Rectal smooth muscle tissue (tissue), 1 donor: Measurements from ENCODE around the gene CHTOP.
"Not testable (repeated sequence)": the region's sequence is repeated elsewhere in the genome, so short reads cannot be mapped to it uniquely, and the experiment has no call there.

Experiments used
- H3K27ac ChIP-seq: one replicate; pipeline ENCODE4 v1.7.0; 2013; ENCODE audit warnings: low read depth, low read length, inconsistent platforms
- H3K27me3 ChIP-seq: one replicate; pipeline ENCODE4 v1.7.0; 2013; ENCODE audit warnings: low read length; ENCODE audit not compliant: control insufficient read depth, insufficient read depth
- H3K36me3 ChIP-seq: one replicate; pipeline ENCODE4 v1.7.0; 2013; ENCODE audit warnings: low read length; ENCODE audit not compliant: control insufficient read depth, insufficient read depth
- H3K4me1 ChIP-seq: one replicate; pipeline ENCODE4 v1.7.0; 2013; ENCODE audit warnings: low read length; ENCODE audit not compliant: control insufficient read depth, insufficient read depth
- H3K4me3 ChIP-seq: one replicate; pipeline ENCODE4 v1.7.0; 2013; ENCODE audit warnings: low read length
- H3K9ac ChIP-seq: one replicate; pipeline ENCODE4 v1.7.0; 2013; ENCODE audit warnings: low read length

CHTOP gene

GRCh38 chr1:153659175-153659534, 25.3 kb downstream of the CHTOP start:
- Histone ChIP-seq H3K4me1 (peaks cover 6% of the 10 kb centered on the region), H3K27me3 (no peaks in the 10 kb centered on the region)

DNA sequence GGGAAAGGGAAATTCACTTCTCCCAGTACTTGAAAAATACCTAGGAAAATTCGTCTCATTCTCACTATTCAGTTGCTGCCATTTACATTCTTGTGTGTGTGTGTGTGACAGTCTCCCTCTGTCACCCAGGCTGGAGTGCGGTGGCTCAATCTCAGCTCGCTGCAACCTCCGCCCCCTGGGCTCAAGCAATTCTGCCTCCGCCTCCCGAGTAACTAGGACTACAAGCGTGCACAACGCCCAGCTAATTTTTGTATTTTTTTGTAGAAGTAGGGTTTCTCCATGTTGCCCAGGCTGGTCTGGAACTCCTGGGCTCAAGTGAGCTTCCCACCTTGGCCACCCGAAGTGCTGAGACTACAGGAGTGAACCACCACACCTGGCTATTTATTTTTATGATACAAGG, 25.8 kb downstream of the CHTOP start:
- Histone ChIP-seq H3K4me3 (no peak overlapping the region), H3K4me1 (peaks cover 6% of the 10 kb centered on the region), H3K36me3 (peaks cover 24% of the 10 kb centered on the region), H3K27ac (no peak overlapping the region), H3K9ac (no peak overlapping the region), H3K27me3 (no peaks in the 10 kb centered on the region)

More at GRCh38 chr1:153659175-153659534, 25.3 kb downstream of the CHTOP start:
- Histone ChIP-seq H3K27ac (peak overlapping the region; percentile 91), H3K9ac (peak overlapping the region; percentile 20), H3K4me3 (peak overlapping the region; percentile 81), H3K36me3 (peaks cover 19% of the 10 kb centered on the region)

DNA sequence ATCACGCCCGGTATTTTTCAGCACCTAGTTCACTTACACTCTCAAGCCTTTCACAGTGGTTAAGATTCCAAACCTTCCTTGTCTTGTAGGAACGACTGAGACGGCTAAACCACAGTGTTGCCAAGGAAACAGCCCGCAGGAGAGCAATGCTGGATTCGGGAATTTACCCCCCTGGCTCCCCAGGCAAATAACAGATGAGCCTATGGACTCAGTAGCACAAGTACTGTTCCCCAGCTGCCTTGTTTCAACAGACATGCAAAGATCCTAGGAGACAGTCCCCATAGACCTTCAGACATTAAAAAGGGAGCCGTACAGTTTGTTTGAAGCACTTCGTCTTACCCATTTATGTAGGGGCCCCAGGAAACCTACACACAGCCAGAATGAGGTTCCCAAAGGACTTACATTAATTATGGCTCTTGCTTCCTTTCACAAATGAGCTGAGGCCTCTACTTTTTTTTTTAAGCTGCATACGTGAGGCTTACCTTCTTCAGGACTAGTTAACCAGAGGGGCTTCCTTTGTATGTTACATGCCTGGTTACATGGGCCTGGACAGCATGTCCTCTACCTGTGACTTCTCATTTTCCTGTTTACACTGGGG, 27.3 kb downstream of the CHTOP start:
- Histone ChIP-seq H3K36me3 (peaks cover 32% of the 10 kb centered on the region), H3K27me3 (no peaks in the 10 kb centered on the region), H3K4me3 (no peak overlapping the region), H3K4me1 (peaks cover 6% of the 10 kb centered on the region), H3K27ac (no peak overlapping the region), H3K9ac (no peak overlapping the region)

- Histone ChIP-seq H3K36me3 (peaks cover 42% of the 10 kb centered on the region), H3K4me3 (no peak overlapping the region), H3K9ac (no peak overlapping the region), H3K27me3 (no peaks in the 10 kb centered on the region), H3K4me1 (peaks cover 6% of the 10 kb centered on the region), H3K27ac (no peak overlapping the region)
These were observed 28.4 kb downstream of the CHTOP start for GRCh38 chr1:153662269-153662668.

DNA sequence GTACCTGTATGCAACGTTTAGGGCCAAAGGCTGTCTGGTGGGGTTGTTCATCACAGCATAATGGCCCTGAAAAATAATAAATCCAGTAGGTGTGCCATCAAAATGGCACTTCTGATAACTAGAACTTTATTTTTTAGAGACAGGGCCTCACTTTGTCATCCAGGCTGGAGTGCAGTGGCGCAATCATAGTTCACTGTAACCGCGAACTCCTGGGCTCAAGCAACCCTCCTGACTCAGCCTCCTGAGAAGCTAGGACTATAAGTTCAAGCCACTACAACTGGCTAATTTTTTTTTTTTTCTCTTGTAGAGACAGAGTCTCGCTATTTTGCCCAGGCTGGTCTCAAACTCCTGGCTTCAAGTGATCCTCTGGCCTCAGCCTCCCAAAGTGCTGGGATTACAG, 29.3 kb downstream of the CHTOP start:
- Histone ChIP-seq H3K27ac (no peak overlapping the region), H3K4me1 (peaks cover 6% of the 10 kb centered on the region), H3K9ac (no peak overlapping the region), H3K36me3 (peaks cover 47% of the 10 kb centered on the region), H3K27me3 (no peaks in the 10 kb centered on the region), H3K4me3 (no peak overlapping the region)

DNA sequence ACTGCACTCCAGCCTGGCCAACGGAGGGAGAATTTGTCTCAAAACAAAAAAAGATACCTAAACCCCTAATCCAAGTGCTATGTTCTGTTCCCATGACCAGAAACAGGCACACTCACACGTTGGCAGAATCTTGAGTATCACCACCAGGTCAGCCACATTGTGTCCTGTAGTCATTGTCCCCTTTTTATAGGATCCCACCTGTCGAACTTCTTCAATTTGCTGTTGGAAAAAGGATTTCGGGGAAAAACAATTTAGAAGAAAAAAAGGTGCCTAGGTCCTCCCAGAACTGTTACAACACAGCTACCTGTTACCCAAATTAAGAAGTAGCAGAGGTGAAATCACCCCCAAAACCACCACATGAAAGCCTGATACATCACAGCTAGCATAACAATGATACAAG, 33.6 kb downstream of the CHTOP start:
- peaks cover 35% of the 10 kb centered on the region for H3K36me3 ChIP-seq
- H3K4me3 ChIP-seq: no peak overlapping the region
- H3K4me1 ChIP-seq: peaks cover 8% of the 10 kb centered on the region
- H3K9ac ChIP-seq: no peak overlapping the region
- no peak overlapping the region for H3K27ac ChIP-seq
- H3K27me3 ChIP-seq: no peaks in the 10 kb centered on the region

- H3K4me3 ChIP-seq, H3K27me3 ChIP-seq, H3K4me1 ChIP-seq, H3K9ac ChIP-seq, H3K27ac ChIP-seq: not testable (repeated sequence)
- peaks cover 29% of the 10 kb centered on the region for H3K36me3 ChIP-seq
These were observed 34.8 kb downstream of the CHTOP start for GRCh38 chr1:153668672-153669071.

DNA sequence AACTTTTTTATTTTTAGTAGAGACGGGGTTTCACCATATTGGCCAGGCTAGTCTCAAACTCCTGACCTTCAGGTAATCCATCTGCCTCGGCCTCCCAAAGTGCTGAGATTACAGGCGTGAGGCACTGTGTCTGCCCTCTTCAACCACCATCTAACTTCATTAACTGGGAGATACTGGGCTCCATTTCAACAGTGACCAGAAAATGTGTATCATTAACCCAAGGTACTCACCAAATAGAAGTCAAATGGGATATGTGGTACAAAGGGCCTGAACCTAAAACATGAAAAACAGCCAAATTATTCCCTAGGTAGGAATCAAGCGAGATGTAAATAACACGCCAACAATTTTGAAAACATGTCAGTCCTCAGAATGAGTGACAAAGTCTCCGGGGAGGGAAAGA, 35.7 kb downstream of the CHTOP start:
- Histone ChIP-seq H3K36me3 (peaks cover 23% of the 10 kb centered on the region), H3K27me3 (no peaks in the 10 kb centered on the region), H3K4me3 (no peak overlapping the region), H3K9ac (no peak overlapping the region), H3K27ac (no peak overlapping the region), H3K4me1 (peaks cover 8% of the 10 kb centered on the region)

DNA sequence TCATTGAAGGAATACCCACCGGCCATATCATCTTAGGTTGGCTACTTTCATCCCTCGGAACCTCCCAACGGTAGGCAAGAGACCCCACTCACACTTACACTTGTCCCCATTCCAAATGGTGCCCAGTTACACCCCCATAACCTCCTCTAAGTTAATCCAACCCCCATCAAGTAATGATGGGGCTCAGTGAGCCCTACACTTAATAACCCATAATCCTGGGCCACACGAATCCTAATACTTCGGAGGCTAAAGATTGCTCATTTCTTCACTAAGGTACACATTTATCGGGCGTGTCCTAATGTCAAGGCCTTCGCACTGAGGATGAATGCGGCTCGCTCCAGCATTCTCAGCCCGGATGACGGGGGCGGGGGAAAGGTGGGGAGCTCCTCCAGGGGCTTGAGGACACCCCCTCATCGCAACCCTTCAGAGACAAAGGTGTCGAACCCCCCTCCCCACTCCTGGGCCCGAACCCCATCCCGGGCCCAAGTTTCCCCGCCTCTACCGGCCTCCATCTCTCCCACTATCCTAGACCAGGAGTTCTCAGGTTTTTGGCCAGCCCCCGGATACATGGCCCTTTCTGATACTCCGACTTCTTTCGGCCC, 36.5 kb downstream of the CHTOP start:
- peak overlapping the region; percentile 82 for H3K9ac ChIP-seq
- peaks cover 16% of the 10 kb centered on the region for H3K36me3 ChIP-seq
- H3K4me3 ChIP-seq: peak overlapping the region; percentile 95
- H3K27ac ChIP-seq: peak overlapping the region; percentile 84
- no peaks in the 10 kb centered on the region for H3K27me3 ChIP-seq
- peaks cover 8% of the 10 kb centered on the region for H3K4me1 ChIP-seq

DNA sequence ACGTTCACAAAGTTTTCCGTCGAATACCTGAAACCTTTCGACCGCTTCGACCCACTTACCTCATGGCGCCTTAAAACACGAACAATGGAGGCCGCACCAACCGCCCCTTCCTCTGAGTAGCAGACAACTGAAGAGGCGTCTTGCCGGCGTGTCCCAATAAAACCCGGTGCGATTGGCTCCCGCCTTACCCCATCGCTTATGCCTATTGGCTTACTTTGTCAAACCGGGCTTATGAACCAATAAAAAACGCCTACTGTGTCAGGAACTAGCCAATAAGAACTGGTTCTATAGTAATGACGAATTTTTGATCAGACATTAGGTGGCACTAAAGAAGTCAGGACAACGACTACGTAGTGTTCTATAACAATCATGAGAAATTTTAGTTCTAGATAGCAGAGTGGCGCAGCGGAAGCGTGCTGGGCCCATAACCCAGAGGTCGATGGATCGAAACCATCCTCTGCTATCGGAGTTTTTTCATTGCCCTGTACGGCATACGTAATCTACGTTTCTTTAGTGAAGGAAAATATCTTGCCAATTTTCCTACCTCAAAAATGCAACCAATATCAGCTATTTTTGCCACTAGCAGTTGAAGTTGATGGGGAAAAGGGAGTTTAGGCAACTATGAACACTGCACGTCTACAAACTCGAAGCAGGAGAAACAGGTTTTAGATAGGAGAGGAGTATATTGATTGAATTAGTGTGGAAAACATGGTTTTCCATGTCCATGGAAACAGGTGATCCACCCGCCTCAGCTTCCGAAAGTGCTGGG, 37.2 kb downstream of the CHTOP start, which contains the start of gene ILF2:
ILF2 (minus strand) TSS at position 135 of the 769 bp plus-strand sequence; CDS start at position 64, 71 bp downstream.
- peaks cover 8% of the 10 kb centered on the region for H3K4me1 ChIP-seq
- no peaks in the 10 kb centered on the region for H3K27me3 ChIP-seq
- peak within 1 kb of the TSS; percentile 95 for H3K4me3 ChIP-seq
- H3K27ac ChIP-seq: peak within 1 kb of the TSS; percentile 84
- H3K9ac ChIP-seq: peak within 1 kb of the TSS; percentile 82
- H3K36me3 ChIP-seq: peaks cover 15% of the 10 kb centered on the region

DNA sequence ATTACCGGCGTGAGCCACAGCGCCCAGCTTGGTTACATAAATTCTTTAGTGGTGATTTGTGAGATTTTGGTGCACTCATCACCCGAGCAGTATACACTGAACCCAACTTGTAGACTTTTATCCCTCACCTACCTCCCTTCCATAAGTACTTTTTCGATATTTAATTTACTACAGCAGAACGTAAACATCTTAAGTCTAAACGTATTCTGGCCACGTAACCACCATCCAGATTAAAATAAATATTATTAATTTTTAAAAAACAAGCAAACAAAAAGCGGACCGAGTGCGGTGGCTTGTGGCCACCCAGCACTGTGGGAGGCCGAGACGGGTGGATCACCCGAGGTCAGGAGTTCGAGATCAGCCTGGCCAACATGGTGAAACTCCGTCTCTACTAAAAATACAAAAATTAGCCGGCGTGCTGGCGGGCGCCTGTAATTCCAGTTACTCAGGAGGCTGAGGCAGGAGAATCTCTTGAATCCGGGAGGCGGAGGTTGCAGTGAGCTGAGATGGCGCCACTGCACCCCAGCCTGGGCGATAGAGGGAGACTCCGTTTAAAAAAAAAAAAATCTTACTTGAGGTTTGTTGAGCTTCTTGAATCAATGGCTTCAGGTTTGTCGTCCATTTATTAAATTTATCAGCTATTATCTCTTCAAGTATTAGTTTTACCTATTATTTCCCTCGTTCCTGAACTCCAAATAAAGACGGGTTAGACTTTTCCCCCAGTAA, 37.9 kb downstream of the CHTOP start:
- not testable (repeated sequence) for H3K27me3 ChIP-seq, H3K9ac ChIP-seq, H3K4me1 ChIP-seq, H3K36me3 ChIP-seq
- H3K27ac ChIP-seq: peak overlapping the region; percentile 77
- peak overlapping the region; percentile 66 for H3K4me3 ChIP-seq

DNA sequence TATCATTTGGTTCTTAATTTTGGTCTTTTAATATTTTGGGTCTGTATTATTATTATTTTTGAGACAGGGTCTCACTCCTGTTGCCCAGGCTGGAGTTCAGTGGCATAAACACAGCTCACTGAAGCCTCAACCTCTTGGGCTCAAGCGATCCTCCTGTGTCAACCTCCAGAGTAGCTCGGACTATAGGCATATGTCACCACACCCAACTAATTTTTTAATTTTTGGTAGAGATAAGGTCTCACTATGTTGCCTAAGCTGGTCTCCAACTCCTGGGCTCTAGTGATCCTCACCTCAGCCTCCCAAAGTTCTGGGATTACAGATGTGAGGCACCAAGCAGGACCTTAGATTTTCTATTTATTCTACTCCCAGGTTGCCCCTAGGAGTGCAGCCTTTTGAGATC, 39.6 kb downstream of the CHTOP start:
- no peak overlapping the region for H3K4me3 ChIP-seq
- no peak overlapping the region for H3K27ac ChIP-seq
- H3K27me3 ChIP-seq: peaks cover 5% of the 10 kb centered on the region
- no peak overlapping the region for H3K9ac ChIP-seq
- no peaks in the 10 kb centered on the region for H3K36me3 ChIP-seq
- peaks cover 15% of the 10 kb centered on the region for H3K4me1 ChIP-seq
